H1 (cell line): ENCODE measurements around the gene BCAR3. TPM values are rescaled to one million over a fixed set of nuclear protein-coding genes. Genes with fewer than 3 reads are reported as not detected.

ENCODE experiments used
- CTCF ChIA-PET: fragments of 300-600 bp; sonication (Branson Sonifier 250); formaldehyde crosslinking; loops from one replicate; lab custom pipeline; 2021; ENCODE audit not compliant: partially characterized antibody; lab: Charles Lee
- POLR2A ChIA-PET: fragments of 300-600 bp; sonication (Branson Sonifier 250); formaldehyde crosslinking; loops from one replicate; lab custom pipeline; 2021; ENCODE audit warnings: inconsistent platforms; ENCODE audit not compliant: partially characterized antibody; lab: Charles Lee
- DNase-seq, 2 experiments: peaks; one replicate each; pipeline versions ENCODE4 v3.0.0 to v3.0.0-alpha.2; 2010 to 2022; ENCODE audit warnings: low spot score in 2 of 2, low read depth in 1 of 2, mixed read lengths in 1 of 2
- FAIRE-seq: peaks from 2 replicates; lab custom pipeline; 2011; peaks lifted over from hg19 to GRCh38; lab: Jason Lieb, UNC
- H2AFZ ChIP-seq: 2 replicates; pipeline ENCODE4 v1.8.1; 2012; ENCODE audit warnings: low read length, inconsistent platforms
- H2AK5ac ChIP-seq: 2 replicates; pipeline ENCODE4 v1.6.1; 2013; ENCODE audit warnings: low read depth, low read length
- H2BK120ac ChIP-seq: replicated peaks from 2 replicates; pipeline ENCODE3; 2013; ENCODE audit warnings: low read depth, low read length, inconsistent platforms
- H2BK12ac ChIP-seq: 2 replicates; pipeline ENCODE4 v1.6.1; 2013; ENCODE audit warnings: low read depth, low read length
- H2BK15ac ChIP-seq: 2 replicates; pipeline ENCODE4 v1.6.1; 2013; ENCODE audit warnings: low read length
- H2BK20ac ChIP-seq: 2 replicates; pipeline ENCODE4 v1.6.1; 2013; ENCODE audit warnings: low read length
- H2BK5ac ChIP-seq: 2 replicates; pipeline ENCODE4 v1.6.1; 2013; ENCODE audit warnings: low read depth, low read length
- H3K14ac ChIP-seq: 2 replicates; pipeline ENCODE4 v1.6.1; 2013; ENCODE audit warnings: inconsistent platforms; ENCODE audit not compliant: insufficient read length
- H3K18ac ChIP-seq: 2 replicates; pipeline ENCODE4 v1.6.1; 2013; ENCODE audit warnings: low read length; ENCODE audit errors: extremely low read depth
- H3K23ac ChIP-seq: 2 replicates; pipeline ENCODE4 v1.6.1; 2013; ENCODE audit warnings: inconsistent platforms; ENCODE audit not compliant: insufficient read length
- H3K23me2 ChIP-seq: 2 replicates; pipeline ENCODE4 v1.6.1; 2013; ENCODE audit warnings: low read depth, low read length
- H3K27ac ChIP-seq: 2 replicates; pipeline ENCODE4 v1.6.1; 2011; ENCODE audit warnings: low read depth, low read length, inconsistent platforms
- H3K27me3 ChIP-seq, 4 experiments: replicated peaks in 1 of 4; 1 replicate in 1 of 4; 2 replicates in 3 of 4; pipeline versions ENCODE4 v1.6.1 to v1.8.1; 2011 to 2013; ENCODE audit warnings: low read length in 3 of 4, mild to moderate bottlenecking in 3 of 4, inconsistent platforms in 2 of 4, mixed read lengths in 2 of 4, moderate library complexity in 1 of 4; ENCODE audit not compliant: control insufficient read depth in 3 of 4, insufficient read depth in 3 of 4; ENCODE audit errors: extremely low read depth in 1 of 4
- H3K36me3 ChIP-seq, 4 experiments: 2 replicates each; pipeline versions ENCODE4 v1.6.1 to v1.8.1; 2011 to 2013; ENCODE audit warnings: mild to moderate bottlenecking in 4 of 4, low read length in 3 of 4, moderate library complexity in 2 of 4, control low read depth in 1 of 4, inconsistent platforms in 1 of 4; ENCODE audit not compliant: insufficient read depth in 4 of 4, control insufficient read depth in 2 of 4
- H3K4ac ChIP-seq: replicated peaks from 2 replicates; pipeline ENCODE3; 2013; ENCODE audit warnings: low read length, low read depth, mixed read lengths, inconsistent platforms; ENCODE audit not compliant: insufficient read length
- H3K4me1 ChIP-seq, 4 experiments: replicated peaks in 1 of 4; 1 replicate in 1 of 4; 2 replicates in 3 of 4; pipeline versions ENCODE4 v1.6.1 to v1.8.1; 2011 to 2013; ENCODE audit warnings: low read length in 3 of 4, inconsistent platforms in 2 of 4, mixed read lengths in 1 of 4; ENCODE audit not compliant: insufficient read depth in 4 of 4, control insufficient read depth in 3 of 4
- H3K4me2 ChIP-seq, 2 experiments: 2 replicates each; pipeline versions ENCODE4 v1.6.1 to v1.8.1; 2011 to 2013; ENCODE audit warnings: low read depth in 2 of 2, low read length in 2 of 2, control low read depth in 1 of 2, inconsistent platforms in 1 of 2, mild to moderate bottlenecking in 1 of 2; ENCODE audit not compliant: insufficient read depth in 1 of 2
- H3K4me3 ChIP-seq, 4 experiments: fragments of 200-600, 300-600 bp in 1 of 4; sonication (generic), shearing (Covaris generic), sonication (Bioruptor Twin) in 1 of 4; 2 replicates each; pipeline versions ENCODE4 v1.5.1 to v1.8.1; 2011 to 2016; ENCODE audit warnings: low read length in 4 of 4, low read depth in 3 of 4, control low read depth in 2 of 4, inconsistent platforms in 2 of 4, mild to moderate bottlenecking in 2 of 4, mixed read lengths in 1 of 4, moderate library complexity in 1 of 4; ENCODE audit not compliant: insufficient read depth in 2 of 4; ENCODE audit errors: extremely low read depth in 1 of 4
- H3K56ac ChIP-seq: replicated peaks from 2 replicates; pipeline ENCODE3; 2013; ENCODE audit warnings: low read depth, mild to moderate bottlenecking, mixed read lengths, low read length, inconsistent platforms; ENCODE audit not compliant: insufficient read length
- H3K79me1 ChIP-seq: 2 replicates; pipeline ENCODE4 v1.6.1; 2013; ENCODE audit warnings: low read depth, low read length, control low read depth
- H3K79me2 ChIP-seq, 2 experiments: 2 replicates each; pipeline versions ENCODE4 v1.6.1 to v1.8.1; 2012 to 2013; ENCODE audit warnings: low read length in 2 of 2, mild to moderate bottlenecking in 2 of 2, inconsistent platforms in 1 of 2; ENCODE audit not compliant: insufficient read depth in 2 of 2, control insufficient read depth in 1 of 2
- H3K9ac ChIP-seq, 4 experiments: replicated peaks in 1 of 4; 1 replicate in 1 of 4; 2 replicates in 3 of 4; pipeline versions ENCODE4 v1.6.1 to v1.8.1; 2011 to 2013; ENCODE audit warnings: low read depth in 3 of 4, low read length in 3 of 4, control low read depth in 2 of 4, mild to moderate bottlenecking in 2 of 4, moderate library complexity in 2 of 4, inconsistent platforms in 1 of 4; ENCODE audit errors: extremely low read depth in 1 of 4
- H3K9me3 ChIP-seq, 2 experiments: 2 replicates each; pipeline versions ENCODE4 v1.6.1 to v1.8.1; 2012 to 2013; ENCODE audit warnings: mild to moderate bottlenecking in 2 of 2, moderate library complexity in 2 of 2, control low read depth in 1 of 2, inconsistent platforms in 1 of 2, low read depth in 1 of 2, low read length in 1 of 2, mixed read lengths in 1 of 2; ENCODE audit not compliant: insufficient read depth in 2 of 2
- H4K20me1 ChIP-seq, 2 experiments: replicated peaks in 1 of 2; 2 replicates each; pipeline versions ENCODE3 to v1.8.1; 2011 to 2013; ENCODE audit warnings: inconsistent platforms in 2 of 2, low read length in 2 of 2, mild to moderate bottlenecking in 1 of 2; ENCODE audit not compliant: insufficient read depth in 2 of 2, control insufficient read depth in 1 of 2
- H4K5ac ChIP-seq: 2 replicates; pipeline ENCODE4 v1.6.1; 2013; ENCODE audit warnings: low read length, low read depth, mixed read lengths, inconsistent platforms; ENCODE audit not compliant: insufficient read length
- H4K8ac ChIP-seq: 2 replicates; pipeline ENCODE4 v1.8.0; 2013; ENCODE audit warnings: mild to moderate bottlenecking, moderate library complexity, low read length, inconsistent platforms; ENCODE audit not compliant: insufficient read depth; ENCODE audit errors: extremely low read depth
- H4K91ac ChIP-seq: replicated peaks from 2 replicates; pipeline ENCODE3; 2013; ENCODE audit warnings: low read length, mixed read lengths, inconsistent platforms; ENCODE audit not compliant: insufficient read length
- E2F6 ChIP-seq: IDR thresholded peaks from 2 replicates; pipeline ENCODE4 v1.6.1; 2012; ENCODE audit warnings: inconsistent platforms
- HDAC6 ChIP-seq: IDR thresholded peaks from one replicate; pipeline ENCODE4 v1.7.1; 2012; ENCODE audit warnings: low read depth, mild to moderate bottlenecking, inconsistent platforms, low read length, moderate library complexity
- WGBS, 2 experiments: shearing (Covaris generic) in 1 of 2; methylation state at CpG; one replicate each; pipeline versions ENCODE4 v1.1.6 to v1.1.7; 2013 to 2015; ENCODE audit warnings: low lambda C conversion rate in 2 of 2, mixed read lengths in 2 of 2, inconsistent platforms in 1 of 2, low coverage in 1 of 2, missing lambda C conversion rate in 1 of 2; ENCODE audit not compliant: insufficient replicate concordance in 2 of 2, insufficient coverage in 1 of 2, insufficient read length in 1 of 2; ENCODE audit errors: extremely low coverage in 1 of 2, missing lambda C conversion rate in 1 of 2; 5-methylcytosine and 5-hydroxymethylcytosine counted together
- polyA plus RNA-seq, 7 experiments: library from polyadenylated mRNA; depleted of rRNA in 3 of 7; stranded (reverse) in 5 of 7; unstranded in 2 of 7; fragments of >200 nt in 5 of 7; fragments of 200-250 nt in 2 of 7; gene quantifications; 1 replicate in 5 of 7; 2 replicates in 1 of 7; 4 replicates in 1 of 7; pipeline versions ENCODE4 v1.2.1 to v1.2.3, GENCODE V29; 2011 to 2013; ENCODE audit warnings: missing spikeins in 2 of 7, mixed read lengths in 2 of 7
- total RNA-seq: library from RNA; stranded (reverse); fragmentation: NEBNext Ultra II Directional; extraction: Animal tissue kit (Norgen Biotek cat#: 25700); gene quantifications from 2 replicates; pipeline ENCODE4 v1.2.1, GENCODE V29; 2021

BCAR3 gene
- total and polyA plus RNA-seq, 2 of the 8 experiments (the other 6 are each of a cell fraction or from before 2014, with no cell fraction given), result 5.6 to 9.2 TPM

GRCh38 chr1:93681989-93682412 is 364 bp upstream of the BCAR3 start:
- Histone ChIP-seq H3K9ac (peak overlapping the region in 3 of 4 experiments; percentile 26 to 49 (median 42); a peak in 3 of 7 replicates), H2BK20ac (0 out of 2 replicates have a peak overlapping the region, but pooled peaks have one; percentile 15), H3K9me3 (no peaks in the 10 kb centered on the region), H3K56ac (peak overlapping the region; percentile 10), H3K4me2 (peak overlapping the region; percentile 69 to 88), H3K23me2 (peaks cover 15% of the 10 kb centered on the region), H2AK5ac (no peak overlapping the region), H3K27ac (no peak overlapping the region), H4K20me1 (peaks cover 0 to 4% of the 10 kb centered on the region in 2 experiments), H3K36me3 (no peaks in the 10 kb centered on the region), H4K8ac (peak overlapping the region; percentile 76; the same call in 1 of the 2 replicates), H3K23ac (no peak overlapping the region), H3K79me1 (no peaks in the 10 kb centered on the region), H3K4ac (no peak overlapping the region), H2BK12ac (no peak overlapping the region), H3K27me3 (peaks cover 0 to 8% (median 2%) of the 10 kb centered on the region in 4 experiments; a peak in 4 of 7 replicates), H2BK15ac (peak overlapping the region; percentile 5; the same call in 1 of the 2 replicates), H4K5ac (peak overlapping the region; percentile 57), H4K91ac (no peak overlapping the region), H3K4me3 (peak overlapping the region; percentile 64 to 87 (median 70)), H2AFZ (peak overlapping the region; percentile 84), H3K14ac (no peak overlapping the region), H3K79me2 (peaks cover 0 to 19% of the 10 kb centered on the region in 2 experiments; a peak in 1 of 4 replicates), H2BK5ac (0 out of 2 replicates have a peak overlapping the region, but pooled peaks have one; percentile 8), H3K4me1 (peaks cover 3 to 10% (median 4%) of the 10 kb centered on the region in 4 experiments; a peak in 6 of 7 replicates), H2BK120ac (peak overlapping the region; percentile 68), H3K18ac (peak overlapping the region; percentile 68; the same call in 1 of the 2 replicates)
- CTCF ChIA-PET, result interaction anchor here (0.9 to 13.5 kb wide), 14 partner anchors 11 to 169 kb away, joined by 3 to 98 read pairs (median 4); no protein-coding TSS in a partner anchor
- WGBS, 2 experiments, result 10% methylated on average over 12 of the region's 12 CpGs; no CpG with 5 or more reads in 1 of the 2 experiments
- POLR2A ChIA-PET, result interaction anchor here (0.7 to 2.1 kb wide), 9 partner anchors 11 to 850 kb away, joined by 3 to 6 read pairs (median 3); partner anchors contain the start of gene FNBP1L
- FAIRE-seq, result no peak
- DNase-seq, result no peak
- TF ChIP-seq E2F6 (peak; percentile 9; the same call in 1 of the 2 replicates), HDAC6 (no peak)
